MM.1S (cell line): Measurements from ENCODE around the gene AMZ1.
A peak's percentile ranks its signal among the peaks of the same experiment; 100 is the strongest.

Experiments
- DNase-seq: peaks from one replicate; pipeline ENCODE4 v3.0.0-alpha.2; 2015
- H2AFZ ChIP-seq: fragments of 300-600 bp; sonication (generic); 2 replicates; pipeline ENCODE4 v1.6.0; 2016; ENCODE audit warnings: antibody characterized with exemption, low read length
- H3F3A ChIP-seq: fragments of 300-600 bp; sonication (generic); 2 replicates; pipeline ENCODE4 v1.6.1; 2016; ENCODE audit warnings: mild to moderate bottlenecking, antibody characterized with exemption, low read length, moderate library complexity, mixed read lengths; ENCODE audit not compliant: insufficient read depth
- H3K27ac ChIP-seq: fragments of 300-600 bp; sonication (generic); 2 replicates; pipeline ENCODE4 v1.5.1; 2016; ENCODE audit warnings: mild to moderate bottlenecking, low read length
- H3K27me3 ChIP-seq: fragments of 300-600 bp; sonication (generic); replicated peaks from 2 replicates; pipeline ENCODE4 v1.6.0; 2016; ENCODE audit warnings: low read length; ENCODE audit not compliant: insufficient read depth
- H3K36me3 ChIP-seq: fragments of 300-600 bp; sonication (generic); replicated peaks from 2 replicates; pipeline ENCODE4 v1.6.1; 2016; ENCODE audit warnings: mild to moderate bottlenecking, low read length, mixed read lengths; ENCODE audit not compliant: insufficient read depth
- H3K4me1 ChIP-seq: fragments of 300-600 bp; sonication (generic); 2 replicates; pipeline ENCODE4 v1.6.1; 2016; ENCODE audit warnings: low read length, mixed read lengths
- H3K4me2 ChIP-seq: fragments of 300-600 bp; sonication (generic); 2 replicates; pipeline ENCODE4 v1.6.0; 2016; ENCODE audit warnings: low read depth, low read length
- H3K4me3 ChIP-seq: fragments of 300-600 bp; sonication (generic); 2 replicates; pipeline ENCODE4 v1.5.1; 2016; ENCODE audit warnings: low read length, mixed read lengths
- H3K79me2 ChIP-seq: fragments of 300-600 bp; sonication (generic); 2 replicates; pipeline ENCODE4 v1.6.1; 2016; ENCODE audit warnings: mixed run types, low read length, mixed read lengths
- H3K9ac ChIP-seq: fragments of 300-600 bp; sonication (generic); 2 replicates; pipeline ENCODE4 v1.6.1; 2016; ENCODE audit warnings: low read length, mixed read lengths
- H3K9me2 ChIP-seq: fragments of 300-600 bp; sonication (generic); replicated peaks from 2 replicates; pipeline ENCODE4 v1.6.1; 2016; ENCODE audit warnings: mild to moderate bottlenecking, low read length, mixed read lengths; ENCODE audit not compliant: insufficient read depth
- H3K9me3 ChIP-seq: fragments of 300-600 bp; sonication (generic); replicated peaks from 2 replicates; pipeline ENCODE4 v1.6.1; 2016; ENCODE audit warnings: mild to moderate bottlenecking, low read length, mixed read lengths; ENCODE audit not compliant: insufficient read depth
- H4K20me1 ChIP-seq: fragments of 300-600 bp; sonication (generic); 2 replicates; pipeline ENCODE4 v1.6.1; 2016; ENCODE audit warnings: mild to moderate bottlenecking, low read length, moderate library complexity, mixed read lengths; ENCODE audit not compliant: insufficient read depth
- EZH2 ChIP-seq: fragments of 300-600 bp; sonication (generic); optimal IDR thresholded peaks from 2 replicates; pipeline ENCODE3; 2017; ENCODE audit warnings: low read depth, mild to moderate bottlenecking, antibody characterized with exemption, low read length, mixed read lengths
- EZH2phosphoT487 ChIP-seq: fragments of 300-600 bp; sonication (generic); IDR thresholded peaks from 2 replicates; pipeline ENCODE4 v1.6.1; 2018; ENCODE audit warnings: antibody characterized with exemption, low read length
- TF ChIP-seq, protein P1 (sequence below): fragments of 300-600 bp; sonication (generic); IDR thresholded peaks from 2 replicates; pipeline ENCODE4 v1.5.1; 2016; ENCODE audit warnings: antibody characterized with exemption, low read length, mixed read lengths

Gene AMZ1

DNA sequence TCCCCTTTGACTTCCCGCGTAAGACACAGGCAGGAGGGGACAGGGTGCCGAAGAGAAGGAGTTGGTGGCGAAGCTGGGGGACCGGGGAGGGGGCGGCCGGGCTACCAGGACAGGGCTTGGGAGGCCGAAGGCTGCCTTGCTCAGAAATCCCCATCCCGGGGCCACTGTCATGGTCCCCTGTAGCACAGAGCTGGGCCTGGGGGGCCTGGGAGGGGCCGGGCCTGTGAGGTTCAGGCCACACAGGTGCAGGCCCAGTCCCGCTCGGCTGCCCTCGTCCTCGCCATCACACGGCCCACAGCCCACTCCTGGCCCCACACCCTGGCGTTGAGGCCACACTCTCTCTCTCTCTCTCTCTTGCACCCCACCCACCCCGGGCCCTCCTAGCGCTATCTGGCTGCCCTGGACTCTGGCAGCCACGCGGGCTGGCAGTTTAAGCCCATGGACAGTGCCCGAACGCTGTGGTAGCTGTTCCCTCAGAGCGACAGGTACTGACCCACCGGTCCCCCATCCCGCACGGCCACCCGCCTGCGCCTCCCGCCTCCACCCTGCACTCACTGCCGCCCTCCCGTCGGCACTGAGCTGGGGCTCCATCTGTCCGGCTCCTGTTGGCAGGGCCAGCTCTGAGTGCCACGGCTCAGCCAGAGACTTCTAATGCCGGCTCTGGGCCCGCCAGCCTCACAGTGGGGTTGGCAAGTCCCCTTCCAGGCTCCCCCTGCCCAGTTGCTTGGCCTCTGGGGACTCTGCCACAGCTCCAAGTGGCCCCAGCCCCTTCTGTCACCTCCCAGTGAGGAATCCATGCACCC, 28.2 kb upstream of the AMZ1 start:
- no peaks in the 10 kb centered on the region for H3K79me2 ChIP-seq
- H3K36me3 ChIP-seq, result no peaks in the 10 kb centered on the region
- peaks cover 79% of the 10 kb centered on the region for H3K27me3 ChIP-seq
- no peak overlapping the region for H2AFZ ChIP-seq
- H3K27ac ChIP-seq, result no peak overlapping the region
- H3K4me3 ChIP-seq, result no peak overlapping the region
- no peak for TF ChIP-seq EZH2phosphoT487
- no peak for TF ChIP-seq EZH2
- TF ChIP-seq, protein P1, sequence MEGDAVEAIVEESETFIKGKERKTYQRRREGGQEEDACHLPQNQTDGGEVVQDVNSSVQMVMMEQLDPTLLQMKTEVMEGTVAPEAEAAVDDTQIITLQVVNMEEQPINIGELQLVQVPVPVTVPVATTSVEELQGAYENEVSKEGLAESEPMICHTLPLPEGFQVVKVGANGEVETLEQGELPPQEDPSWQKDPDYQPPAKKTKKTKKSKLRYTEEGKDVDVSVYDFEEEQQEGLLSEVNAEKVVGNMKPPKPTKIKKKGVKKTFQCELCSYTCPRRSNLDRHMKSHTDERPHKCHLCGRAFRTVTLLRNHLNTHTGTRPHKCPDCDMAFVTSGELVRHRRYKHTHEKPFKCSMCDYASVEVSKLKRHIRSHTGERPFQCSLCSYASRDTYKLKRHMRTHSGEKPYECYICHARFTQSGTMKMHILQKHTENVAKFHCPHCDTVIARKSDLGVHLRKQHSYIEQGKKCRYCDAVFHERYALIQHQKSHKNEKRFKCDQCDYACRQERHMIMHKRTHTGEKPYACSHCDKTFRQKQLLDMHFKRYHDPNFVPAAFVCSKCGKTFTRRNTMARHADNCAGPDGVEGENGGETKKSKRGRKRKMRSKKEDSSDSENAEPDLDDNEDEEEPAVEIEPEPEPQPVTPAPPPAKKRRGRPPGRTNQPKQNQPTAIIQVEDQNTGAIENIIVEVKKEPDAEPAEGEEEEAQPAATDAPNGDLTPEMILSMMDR, result no peak
- no peak overlapping the region for H3K9ac ChIP-seq
- H3K4me1 ChIP-seq, result no peaks in the 10 kb centered on the region
- no peak overlapping the region for H3K4me2 ChIP-seq
- no peak for DNase-seq
- H3F3A ChIP-seq, result no peaks in the 10 kb centered on the region
- no peaks in the 10 kb centered on the region for H3K9me3 ChIP-seq
- H3K9me2 ChIP-seq, result no peaks in the 10 kb centered on the region
- H4K20me1 ChIP-seq, result no peaks in the 10 kb centered on the region

DNA sequence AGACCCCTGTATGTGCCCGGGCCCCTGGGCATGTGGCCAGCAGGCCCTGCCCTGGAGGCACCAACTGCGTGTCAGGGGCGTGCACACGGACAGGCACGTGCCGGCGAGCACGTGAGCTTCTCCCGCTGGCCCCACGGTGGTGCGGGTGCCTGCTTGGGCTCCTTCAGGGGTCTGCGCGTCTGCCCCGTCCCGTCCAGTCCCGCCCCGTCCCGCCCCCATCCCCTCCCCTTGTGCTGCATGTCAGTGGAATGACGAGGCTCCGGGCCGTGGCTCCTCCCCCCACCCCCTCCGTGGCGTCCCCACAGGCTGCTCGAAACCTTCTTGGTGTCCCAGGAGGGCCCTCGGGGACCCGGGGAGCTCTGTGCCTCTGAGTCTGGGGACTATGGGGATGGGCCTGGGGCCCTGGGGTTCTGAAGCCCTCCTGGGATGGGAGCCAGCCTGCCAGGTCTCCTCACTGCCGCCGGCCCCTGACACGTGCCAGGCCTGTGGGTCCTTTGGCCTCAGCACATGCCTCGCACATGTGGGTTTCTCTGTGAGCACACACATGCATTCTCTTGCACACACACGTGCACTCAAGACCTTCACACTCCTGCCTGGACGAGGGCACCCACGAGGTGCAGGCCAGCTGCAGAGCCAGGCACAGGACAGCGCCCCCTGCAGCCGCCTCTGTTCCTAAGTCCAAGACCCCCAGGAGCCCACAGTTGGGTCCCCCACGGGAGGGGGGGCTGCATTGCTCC, 27.5 kb upstream of the AMZ1 start:
- H3K4me1 ChIP-seq, result no peaks in the 10 kb centered on the region

DNA sequence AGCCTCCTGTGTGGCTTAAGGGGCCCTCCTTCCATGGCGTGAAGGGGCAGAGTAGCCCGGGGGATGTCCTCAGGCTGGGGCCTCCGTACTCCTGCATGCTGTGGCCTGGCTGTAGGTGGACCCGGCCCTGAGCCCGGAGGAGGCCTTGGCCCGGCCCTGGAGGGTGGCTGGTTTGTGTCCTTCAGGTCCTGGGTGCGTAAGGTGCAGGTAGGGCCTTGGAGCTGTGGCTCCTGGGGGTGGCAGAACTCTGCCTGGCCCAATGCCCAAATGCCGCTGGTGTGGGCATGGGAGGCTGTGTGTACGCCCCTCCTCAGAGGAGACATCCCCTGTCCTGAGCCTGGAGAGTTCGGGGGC, 26.9 kb upstream of the AMZ1 start:
- TF ChIP-seq EZH2, result no peak
- no peak for TF ChIP-seq EZH2phosphoT487
- TF ChIP-seq, protein P1, result no peak
- no peak overlapping the region for H2AFZ ChIP-seq
- H3F3A ChIP-seq, result no peaks in the 10 kb centered on the region
- H4K20me1 ChIP-seq, result no peaks in the 10 kb centered on the region
- peaks cover 71% of the 10 kb centered on the region for H3K27me3 ChIP-seq
- no peak overlapping the region for H3K9ac ChIP-seq
- no peaks in the 10 kb centered on the region for H3K9me2 ChIP-seq
- no peaks in the 10 kb centered on the region for H3K9me3 ChIP-seq
- H3K79me2 ChIP-seq, result no peaks in the 10 kb centered on the region
- H3K4me1 ChIP-seq, result no peaks in the 10 kb centered on the region
- H3K27ac ChIP-seq, result no peak overlapping the region
- no peak overlapping the region for H3K4me2 ChIP-seq
- H3K36me3 ChIP-seq, result no peaks in the 10 kb centered on the region
- H3K4me3 ChIP-seq, result no peak overlapping the region
- no peak for DNase-seq

More for the DNA sequence above, 27.5 kb upstream of the AMZ1 start:
- Histone ChIP-seq H3K9ac (no peak overlapping the region), H3K4me3 (no peak overlapping the region), H3K9me3 (no peaks in the 10 kb centered on the region), H3K27me3 (peaks cover 73% of the 10 kb centered on the region), H3K27ac (no peak overlapping the region), H4K20me1 (no peaks in the 10 kb centered on the region), H2AFZ (no peak overlapping the region), H3K79me2 (no peaks in the 10 kb centered on the region), H3K4me2 (0 out of 2 replicates have a peak overlapping the region, but pooled peaks have one; percentile 21), H3K36me3 (no peaks in the 10 kb centered on the region), H3F3A (no peaks in the 10 kb centered on the region), H3K9me2 (no peaks in the 10 kb centered on the region)
- TF ChIP-seq, protein P1, result peak; percentile 35
- no peak for TF ChIP-seq EZH2phosphoT487
- no peak for DNase-seq
